Naive B cell (primary cell): ENCODE measurements around the gene CACNA2D3. TPM values are rescaled to one million over a fixed set of nuclear protein-coding genes. Genes with fewer than 3 reads are reported as not detected.

Source experiments
- ATAC-seq, 2 donors: fragments of 150-1000 bp; cut with Tn5 transposase; 2 replicates each; pipeline ENCODE4 v1.10.0; 2021; ENCODE audit warnings: low read depth in 2 of 2, mild to moderate bottlenecking in 2 of 2, moderate library complexity in 2 of 2
- DNase-seq: peaks from one replicate; pipeline ENCODE4 v3.0.0; 2022
- H3K27ac Mint-ChIP-seq, 6 donors: one replicate each; pipeline ENCODE4 v1.8.0; 2020 to 2022; ENCODE audit warnings: mild to moderate bottlenecking in 6 of 6, mixed read lengths in 6 of 6, moderate library complexity in 5 of 6, inconsistent platforms in 2 of 6
- H3K27me3 Mint-ChIP-seq, 3 donors: one replicate each; pipeline ENCODE4 v1.8.0; 2021 to 2022; ENCODE audit warnings: mixed read lengths in 3 of 3, mild to moderate bottlenecking in 1 of 3
- H3K36me3 Mint-ChIP-seq, 2 donors: one replicate each; pipeline ENCODE4 v1.8.0; 2020 to 2022; ENCODE audit warnings: mixed read lengths in 2 of 2, inconsistent platforms in 1 of 2, mild to moderate bottlenecking in 1 of 2
- H3K4me1 Mint-ChIP-seq, 3 donors: one replicate each; pipeline ENCODE4 v1.8.0; 2020 to 2022; ENCODE audit warnings: mixed read lengths in 3 of 3, inconsistent platforms in 1 of 3, mild to moderate bottlenecking in 1 of 3, moderate library complexity in 1 of 3
- H3K4me3 Mint-ChIP-seq, 8 donors: one replicate each; pipeline ENCODE4 v1.8.0; 2020 to 2022; ENCODE audit warnings: mild to moderate bottlenecking in 8 of 8, mixed read lengths in 8 of 8, moderate library complexity in 8 of 8, inconsistent platforms in 2 of 8
- H3K9me3 Mint-ChIP-seq, 7 donors: one replicate each; pipeline ENCODE4 v1.8.0; 2020 to 2022; ENCODE audit warnings: mixed read lengths in 7 of 7, mild to moderate bottlenecking in 5 of 7, inconsistent platforms in 2 of 7, moderate library complexity in 1 of 7
- polyA plus RNA-seq, 6 donors: library from polyadenylated mRNA; unstranded; fragments of 300-500 nt; fragmentation: Illumina TruSeq; gene quantifications; one replicate each; pipeline ENCODE4 v1.2.3, GENCODE V29; 2021; ENCODE audit warnings: low read depth in 6 of 6

The CACNA2D3 gene
- polyA plus RNA-seq, 6 donors from 2014 or later: not detected

DNA sequence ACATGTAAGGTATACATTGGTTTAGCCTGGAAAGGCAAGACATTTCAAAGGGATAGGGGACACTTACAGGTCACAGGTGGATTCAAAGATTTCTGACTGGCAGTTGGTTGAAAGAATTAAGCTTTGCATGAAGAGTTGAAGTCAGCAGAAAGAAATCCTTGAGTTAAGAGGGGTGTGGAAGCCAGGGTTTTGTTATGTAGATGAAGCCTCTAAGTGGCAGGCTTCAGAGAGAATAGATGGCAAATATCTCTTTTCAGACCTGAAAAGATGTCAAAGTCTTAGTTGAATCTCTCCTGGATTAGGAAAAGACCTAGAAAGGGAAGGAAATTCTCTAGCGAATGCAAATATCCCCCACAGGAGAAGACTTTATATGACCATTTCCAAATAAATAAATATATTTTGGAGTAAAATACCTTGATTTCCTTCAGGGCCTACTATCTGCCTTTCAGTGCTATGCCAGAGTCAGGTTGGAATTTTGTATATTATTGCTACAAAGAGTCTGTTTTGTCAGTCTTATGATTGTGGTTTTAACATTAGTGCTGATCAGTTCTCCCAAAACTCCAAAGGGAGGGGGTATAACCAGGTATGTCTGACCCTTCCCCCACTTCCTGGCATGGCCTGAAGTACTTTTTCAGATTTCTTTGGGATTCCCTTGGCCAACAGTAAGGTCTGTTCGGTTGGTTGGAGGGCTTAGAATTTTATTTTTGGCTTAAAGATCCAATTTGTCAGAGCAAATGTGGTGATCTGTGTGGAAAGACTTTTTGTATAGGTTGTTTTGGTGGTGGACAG lies 519.1 kb downstream of the CACNA2D3 start:
- peaks cover 0 to 2% (median 0%) of the 10 kb centered on the region in 3 donors for H3K4me1 Mint-ChIP-seq
- no peaks in the 10 kb centered on the region for H3K36me3 Mint-ChIP-seq
- DNase-seq (no peak), ATAC-seq (no peak)
- H3K27me3 Mint-ChIP-seq: peaks cover 14 to 33% (median 24%) of the 10 kb centered on the region in 3 donors
- peaks cover 4 to 8% (median 6%) of the 10 kb centered on the region in 7 donors for H3K9me3 Mint-ChIP-seq
- H3K27ac Mint-ChIP-seq: no peak overlapping the region
- no peak overlapping the region for H3K4me3 Mint-ChIP-seq

GRCh38 chr3:54642147-54642546 lies 519.8 kb downstream of the CACNA2D3 start:
- Mint-ChIP-seq H3K4me1 (peaks cover 0 to 2% (median 0%) of the 10 kb centered on the region in 3 donors), H3K36me3 (no peaks in the 10 kb centered on the region), H3K4me3 (no peak overlapping the region), H3K27me3 (peaks cover 14 to 33% (median 24%) of the 10 kb centered on the region in 3 donors), H3K27ac (no peak overlapping the region), H3K9me3 (peaks cover 4 to 11% (median 6%) of the 10 kb centered on the region in 7 donors)
- DNase-seq (no peak), ATAC-seq (no peak)

- no peak overlapping the region for H3K4me3 Mint-ChIP-seq
- peaks cover 0 to 6% (median 0%) of the 10 kb centered on the region in 3 donors for H3K4me1 Mint-ChIP-seq
- ATAC-seq (no peak), DNase-seq (no peak)
- H3K9me3 Mint-ChIP-seq: peaks cover 4 to 23% (median 9%) of the 10 kb centered on the region in 7 donors
- no peak overlapping the region for H3K27ac Mint-ChIP-seq
- H3K36me3 Mint-ChIP-seq: peaks cover 0 to 7% of the 10 kb centered on the region in 2 donors
- H3K27me3 Mint-ChIP-seq: peaks cover 0 to 10% (median 1%) of the 10 kb centered on the region in 3 donors
These were observed 525.4 kb downstream of the CACNA2D3 start for GRCh38 chr3:54647721-54648120.

DNA sequence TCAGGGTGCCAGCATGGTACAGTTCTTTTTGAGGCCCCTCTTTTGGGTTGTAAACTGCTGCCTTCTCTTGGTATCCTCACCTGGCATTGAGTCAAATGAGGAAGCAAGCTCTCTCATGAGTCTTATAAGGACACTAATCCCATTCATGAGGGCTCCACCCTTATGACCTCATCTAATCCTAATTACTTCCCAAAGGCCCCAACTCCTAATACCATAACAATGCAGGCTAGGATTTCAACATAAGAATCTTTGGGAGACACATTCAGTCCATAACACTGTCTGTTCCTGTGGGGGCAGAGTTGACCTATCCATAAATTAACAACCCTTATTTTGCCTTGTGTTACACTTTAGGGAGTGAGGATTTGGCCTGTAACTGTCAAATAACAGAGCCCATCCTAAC lies 527.2 kb downstream of the CACNA2D3 start:
- peaks cover 0 to 6% (median 0%) of the 10 kb centered on the region in 3 donors for H3K4me1 Mint-ChIP-seq
- H3K27ac Mint-ChIP-seq: no peak overlapping the region
- peaks cover 0 to 7% of the 10 kb centered on the region in 2 donors for H3K36me3 Mint-ChIP-seq
- no peak for DNase-seq
- ATAC-seq: no peak
- no peak overlapping the region for H3K4me3 Mint-ChIP-seq
- H3K9me3 Mint-ChIP-seq: peaks cover 4 to 23% (median 9%) of the 10 kb centered on the region in 7 donors
- H3K27me3 Mint-ChIP-seq: no peaks in the 10 kb centered on the region

- Mint-ChIP-seq H3K27ac (no peak overlapping the region), H3K4me1 (peaks cover 0 to 6% (median 0%) of the 10 kb centered on the region in 3 donors), H3K27me3 (no peaks in the 10 kb centered on the region), H3K4me3 (no peak overlapping the region), H3K36me3 (peaks cover 0 to 7% of the 10 kb centered on the region in 2 donors), H3K9me3 (peaks cover 0 to 14% (median 6%) of the 10 kb centered on the region in 7 donors)
- DNase-seq (no peak), ATAC-seq (no peak)
These were observed 531.3 kb downstream of the CACNA2D3 start for GRCh38 chr3:54653456-54654195.

DNA sequence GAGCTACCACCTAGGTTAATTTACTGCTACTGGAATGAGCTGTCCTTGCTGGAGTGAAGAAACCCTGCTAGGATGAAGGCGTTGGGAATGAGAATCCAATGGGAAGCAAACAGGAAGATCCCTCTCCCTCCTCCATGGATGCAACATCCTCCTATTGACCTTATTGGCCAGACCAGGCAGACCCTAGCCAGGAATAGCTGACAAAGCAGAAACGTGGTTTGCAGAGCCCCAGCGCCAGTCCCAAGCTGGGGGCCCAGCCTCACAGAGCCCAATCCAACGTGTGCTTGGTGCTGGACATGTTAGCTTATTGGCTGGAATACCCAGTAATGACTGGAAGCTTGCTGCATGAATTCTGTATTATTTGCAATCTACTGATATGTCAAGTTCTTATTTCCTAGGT lies 532.4 kb downstream of the CACNA2D3 start:
- no peak overlapping the region for H3K4me3 Mint-ChIP-seq
- H3K27me3 Mint-ChIP-seq: no peaks in the 10 kb centered on the region
- DNase-seq (no peak), ATAC-seq (no peak)
- peaks cover 0 to 14% (median 4%) of the 10 kb centered on the region in 7 donors for H3K9me3 Mint-ChIP-seq
- no peak overlapping the region for H3K27ac Mint-ChIP-seq
- H3K36me3 Mint-ChIP-seq: peaks cover 0 to 7% of the 10 kb centered on the region in 2 donors
- peaks cover 0 to 6% (median 0%) of the 10 kb centered on the region in 3 donors for H3K4me1 Mint-ChIP-seq

DNA sequence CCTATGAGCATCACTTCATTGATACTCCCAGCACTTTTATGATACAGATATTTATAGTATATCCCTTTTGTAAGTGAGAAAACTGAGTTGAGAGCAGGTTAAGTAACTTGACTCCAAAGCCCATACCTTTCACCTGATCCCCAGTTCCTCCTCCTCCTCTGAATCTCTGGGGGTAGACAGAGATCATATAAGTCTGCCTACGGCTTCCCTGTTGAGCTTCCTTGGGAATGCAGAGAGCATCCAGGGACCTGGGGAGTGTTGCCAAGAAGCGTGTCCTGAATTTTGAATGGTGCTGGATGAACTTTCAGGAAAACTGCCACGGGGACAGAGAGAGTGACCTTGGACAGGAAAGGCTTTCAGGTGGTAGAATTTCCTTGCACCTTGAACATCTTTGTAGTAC lies 537.0 kb downstream of the CACNA2D3 start:
- Mint-ChIP-seq H3K36me3 (no peaks in the 10 kb centered on the region), H3K4me1 (no peaks in the 10 kb centered on the region), H3K27ac (no peak overlapping the region), H3K9me3 (peaks cover 0 to 6% (median 2%) of the 10 kb centered on the region in 7 donors), H3K27me3 (no peaks in the 10 kb centered on the region), H3K4me3 (no peak overlapping the region)
- DNase-seq (no peak), ATAC-seq (no peak)

DNA sequence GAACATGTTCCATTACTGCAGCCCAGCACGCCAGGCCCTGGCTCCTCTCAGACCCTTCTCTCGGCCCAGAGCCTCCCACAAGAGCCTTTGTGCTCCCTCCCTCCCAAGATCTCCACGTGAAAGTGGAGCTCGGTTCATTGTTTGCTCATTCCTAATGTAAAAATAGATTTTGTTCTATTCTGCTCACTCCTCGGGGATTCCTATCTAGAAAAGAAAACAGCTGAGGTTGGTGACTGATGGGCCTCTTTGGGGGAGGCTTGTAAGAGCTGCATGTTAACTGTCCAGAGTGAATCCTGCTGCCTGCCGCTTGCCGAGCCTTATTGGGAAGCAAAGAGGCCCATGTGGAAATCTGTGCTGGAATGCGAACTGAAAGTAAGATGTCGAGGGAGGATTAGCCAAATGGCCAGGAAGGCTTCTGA lies 538.4 kb downstream of the CACNA2D3 start:
- no peaks in the 10 kb centered on the region for H3K4me1 Mint-ChIP-seq
- H3K4me3 Mint-ChIP-seq: no peak overlapping the region
- H3K9me3 Mint-ChIP-seq: peaks cover 0 to 6% (median 4%) of the 10 kb centered on the region in 7 donors
- H3K27me3 Mint-ChIP-seq: no peaks in the 10 kb centered on the region
- DNase-seq (no peak), ATAC-seq (no peak)
- no peak overlapping the region for H3K27ac Mint-ChIP-seq
- H3K36me3 Mint-ChIP-seq: no peaks in the 10 kb centered on the region

GRCh38 chr3:54661151-54661550 lies 538.8 kb downstream of the CACNA2D3 start:
- Mint-ChIP-seq H3K36me3 (no peaks in the 10 kb centered on the region), H3K9me3 (peaks cover 0 to 6% (median 4%) of the 10 kb centered on the region in 7 donors), H3K27me3 (no peaks in the 10 kb centered on the region), H3K4me1 (no peaks in the 10 kb centered on the region), H3K4me3 (no peak overlapping the region), H3K27ac (no peak overlapping the region)
- ATAC-seq (no peak), DNase-seq (no peak)

DNA sequence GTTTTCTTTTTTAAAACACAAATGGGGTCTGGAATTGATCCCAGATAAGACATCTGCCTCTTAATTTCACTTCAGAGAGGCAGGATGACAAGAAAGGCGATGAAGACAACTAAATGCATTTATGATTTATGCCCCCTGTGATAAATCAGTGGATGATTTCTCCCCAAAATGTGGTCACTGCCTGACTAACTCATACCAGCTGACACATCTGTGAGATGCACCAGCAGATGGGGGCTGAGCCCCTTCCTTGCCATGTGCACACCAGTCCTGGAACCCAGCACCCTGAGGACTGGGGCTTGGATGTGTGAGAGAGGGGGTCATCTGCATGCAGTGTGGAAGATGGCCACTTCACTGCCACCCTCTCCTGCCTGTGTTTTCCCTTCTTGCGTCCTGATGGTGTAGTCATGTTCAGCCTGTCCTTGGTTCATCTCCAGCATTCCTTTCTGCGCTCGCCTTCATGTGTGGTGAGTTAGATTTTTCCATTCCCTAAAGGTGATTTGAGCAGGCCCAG lies 541.2 kb downstream of the CACNA2D3 start:
- Mint-ChIP-seq H3K27me3 (no peaks in the 10 kb centered on the region), H3K4me3 (no peak overlapping the region), H3K36me3 (no peaks in the 10 kb centered on the region), H3K9me3 (peaks cover 0 to 6% (median 4%) of the 10 kb centered on the region in 7 donors), H3K27ac (no peak overlapping the region), H3K4me1 (no peaks in the 10 kb centered on the region)
- no peak for ATAC-seq
- no peak for DNase-seq

DNA sequence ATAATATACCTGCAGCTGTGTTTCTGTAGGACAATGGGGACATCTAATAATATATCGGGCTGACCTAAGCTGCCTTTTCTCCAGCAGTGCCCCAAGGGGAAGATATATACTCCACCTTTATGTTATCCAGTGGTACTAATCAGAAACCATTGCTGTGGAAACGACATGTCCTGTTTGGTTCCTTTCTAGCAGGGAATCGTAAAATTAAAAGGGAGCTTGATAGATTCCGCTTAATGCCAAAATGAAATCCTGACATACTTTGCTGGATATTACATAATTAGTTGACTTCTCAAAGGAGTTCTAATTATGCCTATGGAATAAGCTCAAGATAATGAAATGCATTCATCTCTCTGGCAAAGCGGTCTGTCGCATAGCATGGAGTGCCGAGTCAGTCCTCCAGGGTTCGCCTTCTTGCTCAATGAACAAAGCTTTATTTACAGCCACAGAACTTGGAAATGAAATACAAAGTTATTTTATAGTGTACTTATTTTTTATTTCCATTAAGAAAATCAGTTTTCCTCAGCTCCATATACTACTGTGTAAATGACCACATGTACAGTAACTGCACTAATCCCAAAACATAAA lies 542.8 kb downstream of the CACNA2D3 start:
- no peaks in the 10 kb centered on the region for H3K27me3 Mint-ChIP-seq
- ATAC-seq (no peak), DNase-seq (no peak)
- no peak overlapping the region for H3K27ac Mint-ChIP-seq
- H3K9me3 Mint-ChIP-seq: peaks cover 0 to 6% (median 2%) of the 10 kb centered on the region in 7 donors
- H3K4me1 Mint-ChIP-seq: no peaks in the 10 kb centered on the region
- no peaks in the 10 kb centered on the region for H3K36me3 Mint-ChIP-seq
- H3K4me3 Mint-ChIP-seq: no peak overlapping the region

- no peak for DNase-seq
- Mint-ChIP-seq H3K27ac (no peak overlapping the region), H3K27me3 (no peaks in the 10 kb centered on the region)
These were observed 545.9 kb downstream of the CACNA2D3 start for GRCh38 chr3:54668236-54668635.

DNA sequence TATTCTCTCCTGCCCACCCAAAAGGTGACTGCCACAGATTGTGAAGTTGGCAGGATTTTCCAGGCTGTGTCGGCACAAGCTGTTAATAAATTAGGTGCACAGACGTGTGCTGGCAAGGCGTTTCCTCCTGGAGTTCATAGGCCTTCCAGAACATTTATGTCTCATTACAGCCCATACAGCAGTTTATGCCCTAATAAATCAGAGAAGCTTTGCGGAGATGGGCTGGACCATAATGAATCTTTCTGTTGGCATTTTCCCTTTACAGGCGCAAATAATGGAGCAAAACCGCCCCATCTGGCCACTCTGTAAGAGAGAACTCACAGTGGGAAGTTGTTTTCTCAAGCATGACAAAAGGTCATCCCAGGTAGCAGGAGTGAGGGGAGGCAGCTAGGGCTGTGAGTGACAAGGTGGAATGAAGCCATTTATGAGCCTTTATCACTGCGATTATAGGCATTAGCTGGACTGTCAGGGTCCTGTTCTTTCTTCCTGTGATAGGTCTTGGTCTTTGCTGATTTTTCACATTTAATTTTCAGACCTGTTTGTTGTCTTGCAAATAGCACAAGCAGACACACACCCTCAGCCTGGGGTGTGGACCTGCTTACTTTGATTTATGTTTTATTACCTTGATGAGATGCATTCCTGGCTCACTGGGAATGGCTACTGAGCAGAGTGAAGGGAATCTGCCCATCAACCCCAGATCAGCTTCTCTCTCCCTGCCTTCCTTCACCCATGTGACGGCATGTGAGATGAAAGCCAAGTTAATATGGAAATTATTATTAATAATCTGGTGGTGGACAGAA lies 548.0 kb downstream of the CACNA2D3 start:
- Mint-ChIP-seq H3K9me3 (peaks cover 0 to 15% (median 2%) of the 10 kb centered on the region in 7 donors), H3K27me3 (no peaks in the 10 kb centered on the region), H3K36me3 (no peaks in the 10 kb centered on the region), H3K4me3 (no peak overlapping the region), H3K4me1 (no peaks in the 10 kb centered on the region), H3K27ac (peak overlapping the region in 1 of 6 donors; percentile 4)
- ATAC-seq (no peak), DNase-seq (no peak)

More at GRCh38 chr3:54668236-54668635, 545.9 kb downstream of the CACNA2D3 start:
- H3K4me3 Mint-ChIP-seq: no peak overlapping the region
- H3K9me3 Mint-ChIP-seq: peaks cover 0 to 4% (median 0%) of the 10 kb centered on the region in 7 donors
- no peak for ATAC-seq
- H3K36me3 Mint-ChIP-seq: no peaks in the 10 kb centered on the region
- no peaks in the 10 kb centered on the region for H3K4me1 Mint-ChIP-seq
